ENCODE measurements around the gene SYCP2L.
A peak's percentile ranks its signal among the peaks of the same experiment; 100 is the strongest.

SYCP2L gene

GRCh38 chr6:11021003-11021402 lies 134.2 kb downstream of the SYCP2L start:
- Histone ChIP-seq H3K4me3 (ENCODE audit: low read depth, low read length) (no peak overlapping the region), H3K27ac (ENCODE audit: extremely low read depth, low read depth, low read length) (no peak overlapping the region), H3K9me3 (ENCODE audit: control insufficient read depth, insufficient read depth, low read depth, low read length) (no peaks in the 10 kb centered on the region), H3K36me3 (ENCODE audit: control insufficient read depth in 2 of 2, insufficient read depth in 1 of 2, low read length in 2 of 2) (no peaks in the 10 kb centered on the region), H3K4me1 (ENCODE audit: control insufficient read depth, insufficient read depth, low read length) (peaks cover 27% of the 10 kb centered on the region)
- ChIA-PET POLR2A (interaction anchor here (0.8 kb wide), 1 partner anchor 326 kb away, joined by 3 read pairs; the partner anchor contains the start of gene PAK1IP1), CTCF (interaction anchor here (1.0 to 1.9 kb wide), 4 partner anchors 17 to 67 kb away, joined by 3 to 9 read pairs (median 4); partner anchors contain the start of gene ELOVL2)
- TF ChIP-seq GLIS2 (tag by site-specific recombination; IDR thresholded peaks at IDR 0.05) (no peak), ZFP69B (tag by site-specific recombination; IDR thresholded peaks at IDR 0.05) (no peak), ZBTB17 (tag by site-specific recombination; IDR thresholded peaks at IDR 0.05) (peak; percentile 89), ZIC2 (tag by site-specific recombination; IDR thresholded peaks at IDR 0.05) (peak; percentile 90)
- TF ChIP-seq, protein P1, sequence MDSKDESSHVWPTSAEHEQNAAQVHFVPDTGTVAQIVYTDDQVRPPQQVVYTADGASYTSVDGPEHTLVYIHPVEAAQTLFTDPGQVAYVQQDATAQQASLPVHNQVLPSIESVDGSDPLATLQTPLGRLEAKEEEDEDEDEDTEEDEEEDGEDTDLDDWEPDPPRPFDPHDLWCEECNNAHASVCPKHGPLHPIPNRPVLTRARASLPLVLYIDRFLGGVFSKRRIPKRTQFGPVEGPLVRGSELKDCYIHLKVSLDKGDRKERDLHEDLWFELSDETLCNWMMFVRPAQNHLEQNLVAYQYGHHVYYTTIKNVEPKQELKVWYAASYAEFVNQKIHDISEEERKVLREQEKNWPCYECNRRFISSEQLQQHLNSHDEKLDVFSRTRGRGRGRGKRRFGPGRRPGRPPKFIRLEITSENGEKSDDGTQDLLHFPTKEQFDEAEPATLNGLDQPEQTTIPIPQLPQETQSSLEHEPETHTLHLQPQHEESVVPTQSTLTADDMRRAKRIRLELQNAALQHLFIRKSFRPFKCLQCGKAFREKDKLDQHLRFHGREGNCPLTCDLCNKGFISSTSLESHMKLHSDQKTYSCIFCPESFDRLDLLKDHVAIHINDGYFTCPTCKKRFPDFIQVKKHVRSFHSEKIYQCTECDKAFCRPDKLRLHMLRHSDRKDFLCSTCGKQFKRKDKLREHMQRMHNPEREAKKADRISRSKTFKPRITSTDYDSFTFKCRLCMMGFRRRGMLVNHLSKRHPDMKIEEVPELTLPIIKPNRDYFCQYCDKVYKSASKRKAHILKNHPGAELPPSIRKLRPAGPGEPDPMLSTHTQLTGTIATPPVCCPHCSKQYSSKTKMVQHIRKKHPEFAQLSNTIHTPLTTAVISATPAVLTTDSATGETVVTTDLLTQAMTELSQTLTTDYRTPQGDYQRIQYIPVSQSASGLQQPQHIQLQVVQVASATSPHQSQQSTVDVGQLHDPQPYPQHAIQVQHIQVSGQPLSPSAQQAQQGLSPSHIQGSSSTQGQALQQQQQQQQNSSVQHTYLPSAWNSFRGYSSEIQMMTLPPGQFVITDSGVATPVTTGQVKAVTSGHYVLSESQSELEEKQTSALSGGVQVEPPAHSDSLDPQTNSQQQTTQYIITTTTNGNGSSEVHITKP (tag by site-specific recombination; IDR thresholded peaks at IDR 0.05) = peak; percentile 43; the same call in 1 of the 2 replicates

DNA sequence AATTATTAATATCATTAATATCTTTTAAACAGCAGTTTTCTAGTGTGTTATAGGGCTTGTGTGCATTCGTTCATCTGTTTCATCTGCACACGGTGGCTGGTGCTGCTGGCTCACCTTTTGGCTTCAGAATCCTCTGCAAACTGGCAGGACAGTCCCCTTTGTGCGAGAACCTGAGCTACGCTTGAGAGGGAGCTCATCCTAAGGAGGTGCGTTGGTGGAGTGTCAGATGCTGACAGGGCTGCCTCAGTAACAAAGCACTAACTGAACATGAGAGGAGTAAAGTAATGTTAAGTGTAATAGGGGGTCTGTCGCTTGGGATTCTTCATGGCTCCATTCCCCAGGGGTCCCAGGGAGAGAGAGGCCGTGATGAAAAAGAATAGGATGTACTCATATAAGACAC lies 134.9 kb downstream of the SYCP2L start:
- ChIA-PET POLR2A (no interaction called here), CTCF (interaction anchor here (1.0 to 1.9 kb wide), 4 partner anchors 16 to 184 kb away, joined by 3 to 9 read pairs (median 4); partner anchors contain the start of genes ELOVL2 and MAK)
- TF ChIP-seq ZNF521 (tag by site-specific recombination; IDR thresholded peaks at IDR 0.05) = no peak
- no peak for TF ChIP-seq ZNF214 (tag by site-specific recombination; IDR thresholded peaks at IDR 0.05; ENCODE audit: borderline replicate concordance)
- TF ChIP-seq ZSCAN16 (tag by site-specific recombination; IDR thresholded peaks at IDR 0.05) = no peak
- TF ChIP-seq HOXD13 (CRISPR knock-in tag; IDR thresholded peaks at IDR 0.05; ENCODE audit: borderline replicate concordance) = no peak
- TF ChIP-seq PRDM6 (tag by site-specific recombination; IDR thresholded peaks at IDR 0.05) = no peak
- TF ChIP-seq, protein P2, sequence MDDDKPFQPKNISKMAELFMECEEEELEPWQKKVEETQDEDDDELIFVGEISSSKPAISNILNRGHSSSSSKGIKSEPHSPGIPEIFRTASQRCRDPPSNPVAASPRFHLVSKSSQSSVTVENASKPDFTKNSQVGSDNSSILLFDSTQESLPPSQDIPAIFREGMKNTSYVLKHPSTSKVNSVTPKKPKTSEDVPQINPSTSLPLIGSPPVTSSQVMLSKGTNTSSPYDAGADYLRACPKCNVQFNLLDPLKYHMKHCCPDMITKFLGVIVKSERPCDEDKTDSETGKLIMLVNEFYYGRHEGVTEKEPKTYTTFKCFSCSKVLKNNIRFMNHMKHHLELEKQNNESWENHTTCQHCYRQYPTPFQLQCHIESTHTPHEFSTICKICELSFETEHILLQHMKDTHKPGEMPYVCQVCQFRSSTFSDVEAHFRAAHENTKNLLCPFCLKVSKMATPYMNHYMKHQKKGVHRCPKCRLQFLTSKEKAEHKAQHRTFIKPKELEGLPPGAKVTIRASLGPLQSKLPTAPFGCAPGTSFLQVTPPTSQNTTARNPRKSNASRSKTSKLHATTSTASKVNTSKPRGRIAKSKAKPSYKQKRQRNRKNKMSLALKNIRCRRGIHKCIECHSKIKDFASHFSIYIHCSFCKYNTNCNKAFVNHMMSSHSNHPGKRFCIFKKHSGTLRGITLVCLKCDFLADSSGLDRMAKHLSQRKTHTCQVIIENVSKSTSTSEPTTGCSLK (tag by site-specific recombination; IDR thresholded peaks at IDR 0.05) = no peak
- no peak for TF ChIP-seq ZBTB20 (tag by site-specific recombination; IDR thresholded peaks at IDR 0.05)
- no peak for TF ChIP-seq ZNF701 (tag by site-specific recombination; IDR thresholded peaks at IDR 0.05)
- no peak for TF ChIP-seq ZNF350 (tag by site-specific recombination; IDR thresholded peaks at IDR 0.05)
- no peak for TF ChIP-seq ZBTB11 (tag by site-specific recombination; conservative IDR thresholded peaks at IDR 0.05; ENCODE audit: low read depth)
- no peak for TF ChIP-seq SP3 (tag by site-specific recombination; IDR thresholded peaks at IDR 0.05)
- TF ChIP-seq YY2 (tag by site-specific recombination; IDR thresholded peaks at IDR 0.05) = no peak
- no peak for TF ChIP-seq CTCF (tag by site-specific recombination; IDR thresholded peaks at IDR 0.05)
- TF ChIP-seq GLIS2 (tag by site-specific recombination; IDR thresholded peaks at IDR 0.05) = no peak
- no peak for TF ChIP-seq ZBTB17 (tag by site-specific recombination; IDR thresholded peaks at IDR 0.05)
- TF ChIP-seq FEZF1 (tag by site-specific recombination; IDR thresholded peaks at IDR 0.05) = no peak
- TF ChIP-seq ZFP69B (tag by site-specific recombination; IDR thresholded peaks at IDR 0.05) = no peak

More for the DNA sequence above, 134.9 kb downstream of the SYCP2L start:
- Histone ChIP-seq H3K9me3 (ENCODE audit: control insufficient read depth, insufficient read depth, low read depth, low read length) (no peaks in the 10 kb centered on the region), H3K27ac (ENCODE audit: extremely low read depth, low read depth, low read length) (no peak overlapping the region), H3K36me3 (ENCODE audit: control insufficient read depth in 2 of 2, insufficient read depth in 1 of 2, low read length in 2 of 2) (no peaks in the 10 kb centered on the region), H3K4me3 (ENCODE audit: low read depth, low read length) (no peak overlapping the region), H3K4me1 (ENCODE audit: control insufficient read depth, insufficient read depth, low read length) (peaks cover 29% of the 10 kb centered on the region)
